GM23338 (cell line): ENCODE results near the gene HTR4.

ENCODE experiments used
- CREB1 ChIP-seq: fragments of 250-450 bp; sonication (Bioruptor Pico); IDR thresholded peaks from 2 replicates; pipeline ENCODE4 v1.5.0; 2020; ENCODE audit warnings: low read depth, mild to moderate bottlenecking, moderate library complexity
- ETS1 ChIP-seq: IDR thresholded peaks from 2 replicates; pipeline ENCODE4 v1.6.1; 2016; ENCODE audit warnings: antibody characterized with exemption
- EZH2 ChIP-seq: fragments of 200-600 bp; sonication (generic); IDR thresholded peaks from one replicate; pipeline ENCODE4 v1.8.0; 2017; ENCODE audit warnings: antibody characterized with exemption, mild to moderate bottlenecking, low read depth; ENCODE audit not compliant: unreplicated experiment
- EZH2phosphoT487 ChIP-seq: fragments of 200-600 bp; sonication (generic); IDR thresholded peaks from one replicate; pipeline ENCODE4 v1.8.1; 2018; ENCODE audit warnings: antibody characterized with exemption; ENCODE audit not compliant: unreplicated experiment
- JUNB ChIP-seq: IDR thresholded peaks from one replicate; pipeline ENCODE4 v1.6.1; 2016; ENCODE audit warnings: antibody characterized with exemption; ENCODE audit not compliant: unreplicated experiment
- NANOG ChIP-seq: IDR thresholded peaks from 2 replicates; pipeline ENCODE4 v1.6.1; 2016; ENCODE audit warnings: antibody characterized with exemption, borderline replicate concordance
- POLR2AphosphoS5 ChIP-seq: IDR thresholded peaks from 2 replicates; pipeline ENCODE4 v1.6.1; 2016; ENCODE audit warnings: antibody characterized with exemption, low read depth
- STAT1 ChIP-seq: IDR thresholded peaks from one replicate; pipeline ENCODE4 v1.6.1; 2016; ENCODE audit warnings: antibody characterized with exemption; ENCODE audit not compliant: unreplicated experiment
- TF ChIP-seq, protein P1 (sequence below), 2 experiments: fragments of 200-600 bp in 1 of 2; sonication (generic) in 1 of 2; conservative IDR thresholded peaks; 2 replicates each; pipeline versions ENCODE4 v1.5.1 to v1.6.1; 2016 to 2017; ENCODE audit warnings: antibody characterized with exemption in 2 of 2, low read depth in 2 of 2, mild to moderate bottlenecking in 2 of 2, moderate library complexity in 1 of 2
- TF ChIP-seq, protein P2 (sequence below): IDR thresholded peaks from one replicate; pipeline ENCODE4 v1.6.1; 2018; ENCODE audit warnings: antibody characterized with exemption; ENCODE audit not compliant: unreplicated experiment

GRCh38 chr5:148454576-148454975 is 199.8 kb downstream of the HTR4 start:
- TF ChIP-seq EZH2phosphoT487 (no peak), EZH2 (no peak), NANOG (no peak), JUNB (no peak), POLR2AphosphoS5 (no peak), ETS1 (no peak), CREB1 (CRISPR knock-in tag) (no peak), STAT1 (no peak)
- TF ChIP-seq, protein P1, sequence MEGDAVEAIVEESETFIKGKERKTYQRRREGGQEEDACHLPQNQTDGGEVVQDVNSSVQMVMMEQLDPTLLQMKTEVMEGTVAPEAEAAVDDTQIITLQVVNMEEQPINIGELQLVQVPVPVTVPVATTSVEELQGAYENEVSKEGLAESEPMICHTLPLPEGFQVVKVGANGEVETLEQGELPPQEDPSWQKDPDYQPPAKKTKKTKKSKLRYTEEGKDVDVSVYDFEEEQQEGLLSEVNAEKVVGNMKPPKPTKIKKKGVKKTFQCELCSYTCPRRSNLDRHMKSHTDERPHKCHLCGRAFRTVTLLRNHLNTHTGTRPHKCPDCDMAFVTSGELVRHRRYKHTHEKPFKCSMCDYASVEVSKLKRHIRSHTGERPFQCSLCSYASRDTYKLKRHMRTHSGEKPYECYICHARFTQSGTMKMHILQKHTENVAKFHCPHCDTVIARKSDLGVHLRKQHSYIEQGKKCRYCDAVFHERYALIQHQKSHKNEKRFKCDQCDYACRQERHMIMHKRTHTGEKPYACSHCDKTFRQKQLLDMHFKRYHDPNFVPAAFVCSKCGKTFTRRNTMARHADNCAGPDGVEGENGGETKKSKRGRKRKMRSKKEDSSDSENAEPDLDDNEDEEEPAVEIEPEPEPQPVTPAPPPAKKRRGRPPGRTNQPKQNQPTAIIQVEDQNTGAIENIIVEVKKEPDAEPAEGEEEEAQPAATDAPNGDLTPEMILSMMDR (conservative IDR thresholded peaks at IDR 0.05; ENCODE audit: low read depth in 2 of 2): no peak
- TF ChIP-seq, protein P2, sequence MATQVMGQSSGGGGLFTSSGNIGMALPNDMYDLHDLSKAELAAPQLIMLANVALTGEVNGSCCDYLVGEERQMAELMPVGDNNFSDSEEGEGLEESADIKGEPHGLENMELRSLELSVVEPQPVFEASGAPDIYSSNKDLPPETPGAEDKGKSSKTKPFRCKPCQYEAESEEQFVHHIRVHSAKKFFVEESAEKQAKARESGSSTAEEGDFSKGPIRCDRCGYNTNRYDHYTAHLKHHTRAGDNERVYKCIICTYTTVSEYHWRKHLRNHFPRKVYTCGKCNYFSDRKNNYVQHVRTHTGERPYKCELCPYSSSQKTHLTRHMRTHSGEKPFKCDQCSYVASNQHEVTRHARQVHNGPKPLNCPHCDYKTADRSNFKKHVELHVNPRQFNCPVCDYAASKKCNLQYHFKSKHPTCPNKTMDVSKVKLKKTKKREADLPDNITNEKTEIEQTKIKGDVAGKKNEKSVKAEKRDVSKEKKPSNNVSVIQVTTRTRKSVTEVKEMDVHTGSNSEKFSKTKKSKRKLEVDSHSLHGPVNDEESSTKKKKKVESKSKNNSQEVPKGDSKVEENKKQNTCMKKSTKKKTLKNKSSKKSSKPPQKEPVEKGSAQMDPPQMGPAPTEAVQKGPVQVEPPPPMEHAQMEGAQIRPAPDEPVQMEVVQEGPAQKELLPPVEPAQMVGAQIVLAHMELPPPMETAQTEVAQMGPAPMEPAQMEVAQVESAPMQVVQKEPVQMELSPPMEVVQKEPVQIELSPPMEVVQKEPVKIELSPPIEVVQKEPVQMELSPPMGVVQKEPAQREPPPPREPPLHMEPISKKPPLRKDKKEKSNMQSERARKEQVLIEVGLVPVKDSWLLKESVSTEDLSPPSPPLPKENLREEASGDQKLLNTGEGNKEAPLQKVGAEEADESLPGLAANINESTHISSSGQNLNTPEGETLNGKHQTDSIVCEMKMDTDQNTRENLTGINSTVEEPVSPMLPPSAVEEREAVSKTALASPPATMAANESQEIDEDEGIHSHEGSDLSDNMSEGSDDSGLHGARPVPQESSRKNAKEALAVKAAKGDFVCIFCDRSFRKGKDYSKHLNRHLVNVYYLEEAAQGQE: no peak
